Glomerular visceral epithelial cell (primary cell): ENCODE measurements around the gene ZNF804A.
A peak's percentile ranks its signal among the peaks of the same experiment; 100 is the strongest.
"Not testable (repeated sequence)": the region's sequence is repeated elsewhere in the genome, so short reads cannot be mapped to it uniquely, and the experiment has no call there.

Experiments used
- DNase-seq: peaks from one replicate; pipeline ENCODE4 v3.0.0-alpha.2; 2016; ENCODE audit errors: extremely low spot score

The ZNF804A gene

GRCh38 chr2:184815824-184816223 is 217.5 kb downstream of the ZNF804A start:
- no peak for DNase-seq

- DNase-seq: no peak
These were observed 226.3 kb downstream of the ZNF804A start for GRCh38 chr2:184824597-184824996.

GRCh38 chr2:184830531-184830930 is 232.2 kb downstream of the ZNF804A start:
- no peak for DNase-seq

GRCh38 chr2:184834699-184835397 is 236.5 kb downstream of the ZNF804A start:
- DNase-seq: peak; percentile 12

- DNase-seq: no peak
These were observed 237.0 kb downstream of the ZNF804A start for GRCh38 chr2:184835398-184835715.

- no peak for DNase-seq
These were observed 249.0 kb downstream of the ZNF804A start for GRCh38 chr2:184847331-184847730.

- no peak for DNase-seq
These were observed 251.2 kb downstream of the ZNF804A start for GRCh38 chr2:184849516-184849915.

- no peak for DNase-seq
These were observed 253.2 kb downstream of the ZNF804A start for GRCh38 chr2:184851576-184851975.

- no peak for DNase-seq
These were observed 260.9 kb downstream of the ZNF804A start for GRCh38 chr2:184859187-184859586.

GRCh38 chr2:184860744-184861143 is 262.4 kb downstream of the ZNF804A start:
- no peak for DNase-seq

- DNase-seq: no peak
These were observed 276.9 kb downstream of the ZNF804A start for GRCh38 chr2:184875212-184875611.

- no peak for DNase-seq
These were observed 277.6 kb downstream of the ZNF804A start for GRCh38 chr2:184875911-184876310.

- no peak for DNase-seq
These were observed 279.6 kb downstream of the ZNF804A start for GRCh38 chr2:184877909-184878308.

- peak; percentile 14 for DNase-seq
These were observed 281.3 kb downstream of the ZNF804A start for GRCh38 chr2:184879671-184880070.

GRCh38 chr2:184886585-184886984 is 288.3 kb downstream of the ZNF804A start:
- DNase-seq: not testable (repeated sequence)

- DNase-seq: no peak
These were observed 292.0 kb downstream of the ZNF804A start for GRCh38 chr2:184890311-184890710.

- no peak for DNase-seq
These were observed 306.7 kb downstream of the ZNF804A start for GRCh38 chr2:184904991-184905390.

GRCh38 chr2:184906160-184906559 is 307.8 kb downstream of the ZNF804A start:
- DNase-seq: no peak

- no peak for DNase-seq
These were observed 308.4 kb downstream of the ZNF804A start for GRCh38 chr2:184906709-184907108.

- DNase-seq: no peak
These were observed 310.6 kb downstream of the ZNF804A start for GRCh38 chr2:184908966-184909365.

- DNase-seq: no peak
These were observed 322.2 kb downstream of the ZNF804A start for GRCh38 chr2:184920451-184920965.

GRCh38 chr2:184921676-184922075 is 323.3 kb downstream of the ZNF804A start:
- DNase-seq: no peak

GRCh38 chr2:184923751-184924150 is 325.4 kb downstream of the ZNF804A start:
- DNase-seq: no peak

GRCh38 chr2:184927040-184927439 is 328.7 kb downstream of the ZNF804A start:
- DNase-seq: no peak
